Tibial nerve (tissue), 4 donors: ENCODE data around the gene CHRM4. TPM values are rescaled to one million over a fixed set of nuclear protein-coding genes. Genes with fewer than 3 reads are reported as not detected.

ENCODE experiments used
- DNase-seq, 2 donors: peaks; one replicate each; pipeline ENCODE4 v3.0.0-alpha.2; 2019; ENCODE audit warnings: low spot score in 2 of 2
- H3K27ac ChIP-seq, 4 donors: fragments of 200-600 bp; sonication (generic) in 3 of 4; one replicate each; pipeline ENCODE4 v1.5.1; 2017 to 2019; ENCODE audit warnings: mild to moderate bottlenecking in 1 of 4
- H3K27me3 ChIP-seq, 2 donors: fragments of 200-600 bp; sonication (generic) in 1 of 2; one replicate each; pipeline versions ENCODE4 v1.5.1 to v1.6.0; 2017 to 2019
- H3K36me3 ChIP-seq, 3 donors: fragments of 200-600 bp; sonication (generic); one replicate each; pipeline ENCODE4 v1.5.1; 2018 to 2019
- H3K4me1 ChIP-seq, 4 donors: fragments of 200-600 bp; sonication (generic) in 3 of 4; one replicate each; pipeline ENCODE4 v1.5.1; 2017 to 2019
- H3K4me3 ChIP-seq, 4 donors: fragments of 200-600 bp; sonication (generic) in 3 of 4; one replicate each; pipeline ENCODE4 v1.5.1; 2017 to 2019; ENCODE audit warnings: mild to moderate bottlenecking in 1 of 4, moderate library complexity in 1 of 4
- H3K9me3 ChIP-seq, 4 donors: fragments of 200-600 bp; sonication (generic) in 3 of 4; one replicate each; pipeline ENCODE4 v1.5.1; 2017 to 2019
- EP300 ChIP-seq, 2 donors: sonication (generic); formaldehyde crosslinking; IDR thresholded peaks; one replicate each; pipeline ENCODE4 v1.6.1; 2017; ENCODE audit warnings: antibody characterized with exemption in 2 of 2, mild to moderate bottlenecking in 1 of 2
- POLR2A ChIP-seq, 2 donors: fragments of 450-650 bp; IDR thresholded peaks; one replicate each; pipeline ENCODE4 v1.6.1; 2017; ENCODE audit warnings: antibody characterized with exemption in 2 of 2, mild to moderate bottlenecking in 2 of 2, moderate library complexity in 2 of 2
- WGBS, 2 donors: methylation state at CpG; one replicate each; pipeline ENCODE4 v1.1.5; 2018; 5-methylcytosine and 5-hydroxymethylcytosine counted together
- total RNA-seq, 4 donors: library from RNA; depleted of rRNA; stranded (reverse); fragments of >200 nt; gene quantifications; one replicate each; pipeline ENCODE4 v1.1.0, GENCODE V29; 2016
- TF ChIP-seq, protein P1 (sequence below), 5 experiments: fragments of 200-600 bp in 3 of 5; fragments of 450-650 bp in 2 of 5; sonication (generic) in 3 of 5; IDR thresholded peaks; one replicate each; pipeline ENCODE4 v1.5.1; 2016 to 2019; ENCODE audit warnings: antibody characterized with exemption in 5 of 5, mild to moderate bottlenecking in 3 of 5, moderate library complexity in 2 of 5

CHRM4 gene
- total RNA-seq, 4 donors from 2014 or later: 1.2 TPM; not detected in 3

DNA sequence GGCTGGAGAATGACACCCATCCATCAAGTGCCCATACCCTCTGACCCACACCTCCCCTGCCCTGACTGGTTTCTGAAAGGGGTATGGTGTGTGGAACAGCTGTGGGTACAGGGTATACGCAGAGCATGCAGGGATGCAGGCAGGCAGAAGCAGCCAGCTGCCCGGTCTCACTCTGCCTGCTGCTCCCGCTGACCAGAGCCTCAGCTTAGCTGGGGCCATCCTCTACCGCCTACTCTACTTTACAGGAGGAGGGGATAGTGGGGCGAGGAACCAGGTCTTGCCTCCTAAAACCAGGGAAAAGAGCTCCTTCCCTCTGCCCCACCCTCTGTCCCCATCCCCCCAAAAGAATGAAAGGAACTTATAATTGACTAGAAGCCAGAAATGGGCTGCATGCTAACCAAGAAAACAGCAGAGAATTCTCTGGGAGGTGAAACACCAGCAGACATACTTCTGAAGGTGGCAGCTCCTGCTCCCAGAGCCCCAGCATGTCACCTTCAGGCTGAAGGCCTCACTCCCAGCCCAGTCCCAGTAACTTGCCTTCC lies 13.0 kb upstream of the CHRM4 start:
- peaks cover 0 to 22% (median 0%) of the 10 kb centered on the region in 4 donors for H3K4me1 ChIP-seq
- 67 to 76% methylated on average over 5 of the region's 5 CpGs for WGBS, 2 donors
- no peak for DNase-seq
- peaks cover 0 to 95% (median 25%) of the 10 kb centered on the region in 3 donors for H3K36me3 ChIP-seq
- no peaks in the 10 kb centered on the region for H3K27me3 ChIP-seq
- H3K4me3 ChIP-seq: no peak overlapping the region
- no peaks in the 10 kb centered on the region for H3K9me3 ChIP-seq
- H3K27ac ChIP-seq: no peak overlapping the region
- TF ChIP-seq, protein P1, sequence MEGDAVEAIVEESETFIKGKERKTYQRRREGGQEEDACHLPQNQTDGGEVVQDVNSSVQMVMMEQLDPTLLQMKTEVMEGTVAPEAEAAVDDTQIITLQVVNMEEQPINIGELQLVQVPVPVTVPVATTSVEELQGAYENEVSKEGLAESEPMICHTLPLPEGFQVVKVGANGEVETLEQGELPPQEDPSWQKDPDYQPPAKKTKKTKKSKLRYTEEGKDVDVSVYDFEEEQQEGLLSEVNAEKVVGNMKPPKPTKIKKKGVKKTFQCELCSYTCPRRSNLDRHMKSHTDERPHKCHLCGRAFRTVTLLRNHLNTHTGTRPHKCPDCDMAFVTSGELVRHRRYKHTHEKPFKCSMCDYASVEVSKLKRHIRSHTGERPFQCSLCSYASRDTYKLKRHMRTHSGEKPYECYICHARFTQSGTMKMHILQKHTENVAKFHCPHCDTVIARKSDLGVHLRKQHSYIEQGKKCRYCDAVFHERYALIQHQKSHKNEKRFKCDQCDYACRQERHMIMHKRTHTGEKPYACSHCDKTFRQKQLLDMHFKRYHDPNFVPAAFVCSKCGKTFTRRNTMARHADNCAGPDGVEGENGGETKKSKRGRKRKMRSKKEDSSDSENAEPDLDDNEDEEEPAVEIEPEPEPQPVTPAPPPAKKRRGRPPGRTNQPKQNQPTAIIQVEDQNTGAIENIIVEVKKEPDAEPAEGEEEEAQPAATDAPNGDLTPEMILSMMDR (IDR thresholded peaks at IDR 0.05): no peak
- TF ChIP-seq EP300 (IDR thresholded peaks at IDR 0.05) (no peak), POLR2A (IDR thresholded peaks at IDR 0.05) (no peak)

DNA sequence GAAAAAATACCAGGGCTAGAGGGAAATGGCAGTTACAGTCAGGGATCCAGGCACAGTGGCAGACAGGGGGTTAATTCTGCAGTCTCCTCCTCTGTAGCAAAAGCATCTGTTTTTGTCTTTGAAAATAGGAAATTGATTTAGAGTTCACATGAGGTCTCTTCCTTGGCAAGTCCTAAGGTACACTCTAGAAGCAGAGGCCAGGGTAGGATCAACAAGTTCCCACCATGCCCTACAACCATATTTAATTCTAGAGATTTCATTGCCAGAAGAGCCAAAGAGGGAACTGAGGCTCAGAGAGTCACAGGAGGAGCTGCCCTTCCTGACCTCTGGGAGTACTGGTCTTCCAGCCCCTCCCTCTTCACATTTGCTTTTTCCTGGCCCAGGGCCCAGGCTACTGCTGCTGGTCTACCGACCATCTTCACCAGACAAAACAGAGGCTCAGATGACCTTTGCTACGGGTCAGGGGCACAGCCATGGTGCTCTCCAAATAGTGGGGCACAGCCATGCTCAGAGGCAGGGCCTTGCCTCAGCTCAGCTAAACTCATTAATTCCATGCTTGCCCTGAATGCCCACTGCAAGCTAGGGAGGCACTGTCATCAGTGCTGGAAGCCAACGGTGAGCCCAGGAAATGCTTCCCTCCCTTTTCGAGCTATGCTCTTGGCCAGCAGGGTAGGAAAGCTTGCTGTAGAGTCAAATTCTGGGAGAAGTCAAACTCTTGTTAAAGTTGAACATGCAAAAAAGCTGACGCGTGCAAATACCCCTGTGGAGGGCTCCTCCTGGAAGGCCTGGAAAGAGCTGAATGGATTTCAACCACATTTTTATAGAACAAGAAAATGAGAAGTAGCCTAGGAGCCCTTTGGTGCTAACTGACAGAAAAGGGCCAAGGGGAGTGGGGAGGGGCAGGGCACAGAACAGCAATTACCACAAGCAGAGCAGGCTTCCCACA lies 11.7 kb upstream of the CHRM4 start:
- Histone ChIP-seq H3K4me1 (peaks cover 0 to 22% (median 0%) of the 10 kb centered on the region in 4 donors), H3K36me3 (peaks cover 0 to 95% (median 19%) of the 10 kb centered on the region in 3 donors), H3K9me3 (no peaks in the 10 kb centered on the region), H3K27me3 (no peaks in the 10 kb centered on the region), H3K4me3 (no peak overlapping the region), H3K27ac (no peak overlapping the region)
- TF ChIP-seq POLR2A (IDR thresholded peaks at IDR 0.05) (no peak), EP300 (IDR thresholded peaks at IDR 0.05) (no peak)
- TF ChIP-seq, protein P1 (IDR thresholded peaks at IDR 0.05): no peak
- no peak for DNase-seq
- 37 to 47% methylated on average over 5 to 6 of the region's 6 CpGs for WGBS, 2 donors

DNA sequence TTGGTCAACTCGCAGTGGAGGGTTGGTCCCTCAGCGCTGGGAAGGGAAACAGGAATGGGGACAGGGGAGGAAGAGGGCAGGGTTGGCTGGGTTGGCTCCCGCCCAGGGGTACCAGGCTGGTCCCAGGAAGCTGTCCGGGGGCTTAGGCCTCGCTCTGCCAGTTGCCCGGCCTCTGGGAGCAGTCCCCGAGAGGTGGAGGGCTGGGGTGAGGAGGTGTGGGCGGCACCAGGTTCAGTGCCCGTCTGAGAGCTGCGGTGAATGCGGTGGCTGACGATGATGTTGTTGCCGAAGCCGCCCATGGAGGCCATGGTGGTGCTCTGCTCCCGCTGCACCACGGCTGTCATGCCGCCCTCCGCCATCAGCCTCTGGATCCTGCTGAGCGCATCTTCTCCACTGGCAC lies 6.0 kb upstream of the CHRM4 start:
- WGBS, 2 donors: 91 to 96% methylated on average over 17 to 19 of the region's 19 CpGs

DNA sequence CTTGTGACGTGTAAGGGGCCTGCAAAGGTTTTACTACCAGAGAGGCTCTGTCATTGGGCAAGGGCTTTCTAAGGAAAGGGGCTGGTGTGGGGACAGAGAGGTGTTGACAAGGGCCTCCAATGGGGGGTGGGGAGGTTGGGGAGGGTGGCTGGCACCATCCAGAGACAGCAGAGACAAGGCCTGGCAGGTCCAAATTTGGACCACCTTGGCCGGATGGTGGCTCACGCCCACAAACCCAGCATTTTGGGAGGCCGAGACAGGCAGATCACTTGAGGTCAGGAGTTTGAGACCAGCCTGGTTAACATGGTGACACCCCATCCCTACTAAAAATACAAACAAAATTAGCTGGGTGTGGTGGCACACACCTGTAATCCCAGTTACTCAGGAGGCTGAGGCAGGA lies 2.2 kb upstream of the CHRM4 start:
- Histone ChIP-seq H3K4me1 (peaks cover 0 to 44% (median 30%) of the 10 kb centered on the region in 4 donors), H3K27ac (no peak overlapping the region), H3K36me3 (peaks cover 0 to 34% (median 8%) of the 10 kb centered on the region in 3 donors), H3K4me3 (no peak overlapping the region), H3K9me3 (no peaks in the 10 kb centered on the region), H3K27me3 (peaks cover 5 to 37% of the 10 kb centered on the region in 2 donors)
- WGBS, 2 donors: 74 to 86% methylated on average over 4 of the region's 4 CpGs
- TF ChIP-seq, protein P1 (IDR thresholded peaks at IDR 0.05): no peak
- TF ChIP-seq POLR2A (IDR thresholded peaks at IDR 0.05): no peak
- TF ChIP-seq EP300 (IDR thresholded peaks at IDR 0.05): no peak
- DNase-seq: no peak

More for the DNA sequence above, 6.0 kb upstream of the CHRM4 start:
- H3K4me3 ChIP-seq: no peak overlapping the region
- DNase-seq: no peak
- peaks cover 0 to 69% (median 8%) of the 10 kb centered on the region in 3 donors for H3K36me3 ChIP-seq
- no peak for TF ChIP-seq POLR2A (IDR thresholded peaks at IDR 0.05)
- TF ChIP-seq EP300 (IDR thresholded peaks at IDR 0.05): no peak
- TF ChIP-seq, protein P1 (IDR thresholded peaks at IDR 0.05): no peak
- peaks cover 0 to 6% of the 10 kb centered on the region in 2 donors for H3K27me3 ChIP-seq
- peaks cover 0 to 8% (median 5%) of the 10 kb centered on the region in 4 donors for H3K4me1 ChIP-seq
- H3K27ac ChIP-seq: no peak overlapping the region
- no peaks in the 10 kb centered on the region for H3K9me3 ChIP-seq

DNA sequence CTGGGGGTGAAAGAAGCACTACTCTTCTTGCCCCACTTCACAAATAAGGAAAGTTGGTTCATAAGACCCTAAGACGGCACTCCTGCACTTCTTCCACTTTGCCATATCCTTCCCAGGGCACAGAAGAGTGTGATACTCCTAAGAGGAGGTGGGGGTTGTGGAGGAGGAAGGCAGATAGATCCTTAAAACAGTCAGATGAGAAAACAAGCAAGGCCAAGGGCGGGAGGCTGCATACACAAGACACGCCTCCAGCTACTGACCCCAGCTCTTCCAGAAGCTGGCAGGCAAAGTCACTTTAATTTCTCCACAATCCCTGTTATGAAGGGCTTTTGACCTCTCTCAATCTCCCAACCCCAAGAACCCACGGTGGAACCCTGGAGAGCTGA lies 1.6 kb upstream of the CHRM4 start:
- TF ChIP-seq, protein P1 (IDR thresholded peaks at IDR 0.05): no peak
- TF ChIP-seq EP300 (IDR thresholded peaks at IDR 0.05) (no peak), POLR2A (IDR thresholded peaks at IDR 0.05) (no peak)
- Histone ChIP-seq H3K4me3 (peak overlapping the region in 1 of 4 donors; percentile 49), H3K36me3 (peaks cover 0 to 29% (median 8%) of the 10 kb centered on the region in 3 donors), H3K27me3 (peaks cover 5 to 42% of the 10 kb centered on the region in 2 donors), H3K4me1 (peaks cover 0 to 45% (median 30%) of the 10 kb centered on the region in 4 donors), H3K27ac (no peak overlapping the region), H3K9me3 (no peaks in the 10 kb centered on the region)
- no peak for DNase-seq
- 50 to 58% methylated on average over 4 of the region's 4 CpGs for WGBS, 2 donors
